OCI-LY1 (cell line): ENCODE data around the gene PTPA.

Experiments
- H2AFZ ChIP-seq: fragments of 200-600 bp; sonication (generic), shearing (Covaris generic); 2 replicates; pipeline ENCODE4 v1.6.0; 2014; ENCODE audit warnings: antibody characterized with exemption, mild to moderate bottlenecking, low read length
- H3F3A ChIP-seq: fragments of 200-600 bp; sonication (generic), shearing (Covaris generic); 2 replicates; pipeline ENCODE4 v1.6.0; 2014; ENCODE audit warnings: mild to moderate bottlenecking, antibody characterized with exemption, low read length, moderate library complexity; ENCODE audit not compliant: insufficient read depth
- H3K27ac ChIP-seq: fragments of 200-600 bp; sonication (generic); 2 replicates; pipeline ENCODE4 v1.5.1; 2014; ENCODE audit warnings: low read length, mixed run types, mild to moderate bottlenecking, low read depth; ENCODE audit not compliant: poor library complexity, severe bottlenecking
- H3K27me3 ChIP-seq: fragments of 200-600 bp; sonication (generic); 2 replicates; pipeline ENCODE4 v1.6.0; 2014; ENCODE audit warnings: antibody characterized with exemption, mild to moderate bottlenecking, low read length, moderate library complexity; ENCODE audit not compliant: insufficient read depth
- H3K36me3 ChIP-seq: fragments of 200-600 bp; sonication (generic); 2 replicates; pipeline ENCODE4 v1.6.1; 2014; ENCODE audit warnings: mild to moderate bottlenecking, antibody characterized with exemption, low read length, moderate library complexity, mixed read lengths; ENCODE audit not compliant: insufficient read depth
- H3K4me1 ChIP-seq: fragments of 200-600 bp; sonication (generic); 2 replicates; pipeline ENCODE4 v1.5.1; 2014; ENCODE audit warnings: mild to moderate bottlenecking, low read length, moderate library complexity; ENCODE audit not compliant: insufficient read depth, severe bottlenecking
- H3K4me2 ChIP-seq: fragments of 200-600 bp; sonication (generic), shearing (Covaris generic); 2 replicates; pipeline ENCODE4 v1.6.1; 2014; ENCODE audit warnings: low read length
- H3K4me3 ChIP-seq: fragments of 200-600 bp; sonication (generic); 2 replicates; pipeline ENCODE4 v1.5.1; 2014; ENCODE audit warnings: low read length, low read depth, mild to moderate bottlenecking, mixed read lengths; ENCODE audit not compliant: poor library complexity, severe bottlenecking
- H3K79me2 ChIP-seq: fragments of 200-600 bp; shearing (Covaris generic); 2 replicates; pipeline ENCODE4 v1.6.1; 2016; ENCODE audit warnings: mixed run types, low read length, mixed read lengths; ENCODE audit not compliant: insufficient read depth
- H3K9ac ChIP-seq: fragments of 200-600 bp; sonication (generic), shearing (Covaris generic); 2 replicates; pipeline ENCODE4 v1.6.1; 2014; ENCODE audit warnings: mild to moderate bottlenecking, low read length, mixed read lengths
- H3K9me2 ChIP-seq: fragments of 200-600 bp; sonication (generic), shearing (Covaris generic); 2 replicates; pipeline ENCODE4 v1.6.1; 2014; ENCODE audit warnings: low read depth, mild to moderate bottlenecking, low read length, mixed read lengths
- H3K9me3 ChIP-seq: fragments of 200-600 bp; shearing (Covaris generic); 2 replicates; pipeline ENCODE4 v1.6.1; 2014; ENCODE audit warnings: low read length, mixed read lengths
- H4K20me1 ChIP-seq: fragments of 200-600 bp; sonication (generic), shearing (Covaris generic); 2 replicates; pipeline ENCODE4 v1.6.0; 2016; ENCODE audit warnings: mild to moderate bottlenecking, low read length; ENCODE audit not compliant: insufficient read depth
- EZH2 ChIP-seq: fragments of 200-600 bp; sonication (generic), shearing (Covaris generic); IDR thresholded peaks from 2 replicates; pipeline ENCODE4 v1.8.0; 2017; ENCODE audit warnings: borderline replicate concordance, mixed run types, mild to moderate bottlenecking, antibody characterized with exemption, low read length, moderate library complexity, mixed read lengths
- TF ChIP-seq, protein P1 (sequence below): fragments of 200-600 bp; sonication (generic), shearing (Covaris generic); IDR thresholded peaks from 2 replicates; pipeline ENCODE4 v1.5.1; 2017; ENCODE audit warnings: mild to moderate bottlenecking, antibody characterized with exemption, low read length, moderate library complexity, mixed read lengths

The PTPA gene

DNA sequence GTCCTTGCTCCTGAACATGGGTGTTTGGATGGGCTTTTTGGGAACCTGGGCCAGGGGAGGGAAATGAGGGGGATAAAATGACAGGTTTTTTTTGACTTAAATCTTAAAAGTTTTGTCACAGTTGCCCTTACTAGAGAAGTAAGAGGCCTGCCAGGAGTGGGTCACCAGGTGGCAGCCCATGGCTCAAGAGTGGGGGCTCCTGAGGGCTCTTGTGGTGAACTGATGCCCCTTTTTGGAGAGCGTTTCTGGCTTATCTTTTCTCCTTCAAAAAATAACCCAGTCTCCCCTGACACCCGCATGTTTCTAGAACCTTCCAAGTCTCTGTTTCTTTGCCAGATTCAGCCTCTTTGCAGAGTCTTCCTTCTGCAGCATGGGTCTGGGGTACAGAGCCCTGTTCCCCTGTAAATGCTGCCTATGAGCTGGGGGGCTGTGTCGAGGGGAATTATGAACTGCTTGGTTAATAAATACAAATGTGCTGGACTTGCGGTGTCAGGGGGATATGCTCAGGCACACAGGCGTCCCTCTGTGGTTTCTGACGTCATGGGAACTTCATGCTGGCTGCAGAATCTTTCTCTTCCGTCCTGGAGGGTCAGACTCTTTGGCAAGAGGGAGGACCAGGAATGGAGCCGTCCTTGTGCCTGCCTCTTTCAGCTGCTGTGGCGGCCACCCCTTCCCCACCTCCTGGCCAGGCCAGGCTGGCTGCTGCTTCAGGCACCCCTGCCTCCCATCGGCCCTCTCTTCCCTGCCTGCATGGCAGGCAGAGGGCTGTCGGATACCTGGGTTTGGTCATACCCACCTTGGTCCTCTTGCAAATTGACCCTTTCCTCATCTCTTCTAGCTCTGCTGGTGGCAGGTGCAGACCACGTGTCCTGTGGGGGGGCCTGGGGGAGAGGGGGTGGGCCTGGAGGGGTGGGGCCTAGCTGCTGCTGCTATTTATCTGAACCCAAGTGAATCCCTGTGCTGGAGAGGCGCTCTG, 30.1 kb downstream of the PTPA start:
- Histone ChIP-seq H3K27me3 (no peaks in the 10 kb centered on the region), H3K4me2 (peak overlapping the region; percentile 57), H3K36me3 (peaks cover 34% of the 10 kb centered on the region), H3K9me3 (no peaks in the 10 kb centered on the region), H3K9ac (peak overlapping the region; percentile 57), H3K79me2 (no peaks in the 10 kb centered on the region), H3F3A (peaks cover 5% of the 10 kb centered on the region; the same call in 1 of the 2 replicates), H2AFZ (no peak overlapping the region), H3K27ac (peak overlapping the region; percentile 97), H4K20me1 (no peaks in the 10 kb centered on the region), H3K4me1 (peaks cover 44% of the 10 kb centered on the region), H3K9me2 (no peaks in the 10 kb centered on the region), H3K4me3 (peak overlapping the region; percentile 35)
- TF ChIP-seq, protein P1, sequence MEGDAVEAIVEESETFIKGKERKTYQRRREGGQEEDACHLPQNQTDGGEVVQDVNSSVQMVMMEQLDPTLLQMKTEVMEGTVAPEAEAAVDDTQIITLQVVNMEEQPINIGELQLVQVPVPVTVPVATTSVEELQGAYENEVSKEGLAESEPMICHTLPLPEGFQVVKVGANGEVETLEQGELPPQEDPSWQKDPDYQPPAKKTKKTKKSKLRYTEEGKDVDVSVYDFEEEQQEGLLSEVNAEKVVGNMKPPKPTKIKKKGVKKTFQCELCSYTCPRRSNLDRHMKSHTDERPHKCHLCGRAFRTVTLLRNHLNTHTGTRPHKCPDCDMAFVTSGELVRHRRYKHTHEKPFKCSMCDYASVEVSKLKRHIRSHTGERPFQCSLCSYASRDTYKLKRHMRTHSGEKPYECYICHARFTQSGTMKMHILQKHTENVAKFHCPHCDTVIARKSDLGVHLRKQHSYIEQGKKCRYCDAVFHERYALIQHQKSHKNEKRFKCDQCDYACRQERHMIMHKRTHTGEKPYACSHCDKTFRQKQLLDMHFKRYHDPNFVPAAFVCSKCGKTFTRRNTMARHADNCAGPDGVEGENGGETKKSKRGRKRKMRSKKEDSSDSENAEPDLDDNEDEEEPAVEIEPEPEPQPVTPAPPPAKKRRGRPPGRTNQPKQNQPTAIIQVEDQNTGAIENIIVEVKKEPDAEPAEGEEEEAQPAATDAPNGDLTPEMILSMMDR, result no peak

DNA sequence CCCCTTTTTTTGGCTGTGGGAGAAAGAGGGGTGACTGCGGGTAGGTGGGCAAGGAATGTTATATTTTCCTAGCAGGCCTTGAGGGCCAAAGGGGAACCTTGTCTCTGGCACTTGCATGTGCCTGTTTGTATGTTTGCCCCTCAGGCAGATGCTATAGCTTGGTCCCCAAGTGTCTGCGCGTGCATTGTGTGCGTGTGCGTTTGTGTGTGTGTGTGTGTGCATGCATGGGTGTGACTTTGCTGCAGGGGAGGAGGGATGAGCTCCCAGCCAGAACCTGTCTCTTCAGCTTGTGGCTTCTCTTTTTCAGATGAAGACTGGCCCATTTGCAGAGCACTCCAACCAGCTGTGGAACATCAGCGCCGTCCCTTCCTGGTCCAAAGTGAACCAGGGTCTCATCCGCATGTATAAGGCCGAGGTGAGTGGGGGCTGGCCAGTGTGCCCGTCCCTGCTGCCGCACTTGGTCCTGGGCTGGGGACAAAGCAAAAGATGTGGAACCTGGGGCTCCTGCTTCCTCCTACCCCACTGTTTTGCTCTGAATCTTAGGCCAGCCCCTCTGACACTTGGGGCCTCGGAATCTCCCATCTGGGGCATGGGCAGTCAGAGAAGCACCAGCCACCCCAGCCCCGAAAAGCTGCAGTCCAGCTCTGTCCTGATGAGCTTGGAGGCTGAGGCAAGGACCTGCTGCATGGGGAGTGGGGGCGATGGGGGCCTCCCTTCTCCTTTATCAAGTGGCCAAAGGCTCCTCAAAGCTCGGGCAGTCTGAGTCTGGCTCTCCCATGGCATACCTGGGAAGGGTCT, 31.1 kb downstream of the PTPA start:
- Histone ChIP-seq H3K79me2 (no peaks in the 10 kb centered on the region), H3K4me1 (peaks cover 48% of the 10 kb centered on the region), H3K27ac (peak overlapping the region; percentile 97), H3K9ac (no peak overlapping the region; the same call in 1 of the 2 replicates), H3K36me3 (peaks cover 24% of the 10 kb centered on the region), H3K9me2 (no peaks in the 10 kb centered on the region), H2AFZ (no peak overlapping the region), H3K4me2 (no peak overlapping the region), H3K4me3 (no peak overlapping the region), H3K9me3 (no peaks in the 10 kb centered on the region), H3F3A (peaks cover 5% of the 10 kb centered on the region; the same call in 1 of the 2 replicates), H4K20me1 (no peaks in the 10 kb centered on the region), H3K27me3 (no peaks in the 10 kb centered on the region)
- TF ChIP-seq, protein P1, result no peak
- no peak for TF ChIP-seq EZH2

DNA sequence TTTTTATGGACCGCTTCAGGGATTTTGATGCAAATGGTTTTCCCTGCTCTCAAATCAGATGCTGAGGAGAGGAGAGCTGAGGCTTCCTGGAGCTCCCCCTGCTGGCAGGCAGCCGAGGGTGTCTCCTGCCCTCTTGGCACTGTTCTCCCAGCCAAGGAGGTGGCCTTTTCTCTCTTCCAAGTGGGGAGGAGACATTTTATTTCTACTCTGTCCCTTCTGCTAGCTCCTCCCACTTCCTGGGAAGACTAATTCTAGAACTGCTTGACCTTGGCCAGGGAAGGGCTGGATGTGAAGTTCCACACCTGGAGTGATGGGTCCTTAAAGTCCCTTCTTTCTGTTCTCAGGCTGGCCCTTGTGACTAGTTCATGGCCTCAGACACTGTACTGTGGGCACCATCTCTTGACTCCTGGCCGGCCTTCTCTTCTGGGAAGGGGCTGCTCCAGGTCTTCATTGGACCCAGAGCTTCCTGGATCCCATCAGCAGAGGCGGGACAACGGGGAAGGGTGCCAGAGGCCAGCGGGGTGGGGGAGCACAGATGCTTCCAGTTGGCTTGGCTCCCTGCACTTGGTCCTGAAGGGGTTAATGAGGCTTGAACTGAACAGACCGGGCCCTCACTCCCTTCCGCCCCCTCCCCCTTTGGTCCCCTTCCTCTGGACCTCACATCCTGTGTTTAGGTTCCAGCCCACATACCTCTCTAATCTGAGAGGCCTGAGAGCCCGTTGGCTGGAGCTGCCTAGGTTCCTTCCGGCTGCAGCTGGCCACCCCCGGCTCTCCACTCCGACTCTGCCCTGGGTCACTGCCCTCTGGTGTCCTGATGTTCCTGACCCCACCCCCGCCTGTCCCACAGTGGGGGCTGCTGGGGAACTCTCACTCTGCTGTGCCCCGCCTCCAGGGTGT, 32.1 kb downstream of the PTPA start:
- Histone ChIP-seq H3K4me3 (no peak overlapping the region), H3K9ac (no peak overlapping the region), H4K20me1 (no peaks in the 10 kb centered on the region), H3K27ac (peak overlapping the region; percentile 97), H3K27me3 (no peaks in the 10 kb centered on the region), H3K9me3 (no peaks in the 10 kb centered on the region), H3K4me2 (no peak overlapping the region), H3F3A (peaks cover 5% of the 10 kb centered on the region; the same call in 1 of the 2 replicates), H3K79me2 (no peaks in the 10 kb centered on the region), H3K36me3 (peaks cover 18% of the 10 kb centered on the region), H3K4me1 (peaks cover 56% of the 10 kb centered on the region), H3K9me2 (no peaks in the 10 kb centered on the region), H2AFZ (no peak overlapping the region)
- TF ChIP-seq EZH2, result no peak
- TF ChIP-seq, protein P1, result peak; percentile 93
